OCI-LY7 (cell line): ENCODE results near the gene RHOU. TPM values are rescaled to one million over a fixed set of nuclear protein-coding genes. Genes with fewer than 3 reads are reported as not detected.

Experiments used
- BruUV-seq: library from RNA; stranded (reverse); fragments of 400-500 nt; replicated peaks from 2 replicates; lab custom pipeline; 2021; lab: Mats Ljungman, UMichigan
- CTCF ChIA-PET: fragments of 300-600 bp; sonication (Branson Sonifier 250); formaldehyde crosslinking; loops from one replicate; lab custom pipeline; 2022; ENCODE audit warnings: antibody characterized with exemption; ENCODE audit not compliant: unreplicated experiment; lab: Charles Lee
- POLR2A ChIA-PET: fragments of 300-600 bp; sonication (Branson Sonifier 250); formaldehyde crosslinking; loops from one replicate; lab custom pipeline; 2022; ENCODE audit warnings: antibody characterized with exemption; lab: Charles Lee
- DNase-seq: peaks from one replicate; pipeline ENCODE4 v3.0.0-alpha.2; 2015; ENCODE audit warnings: low spot score
- H2AFZ ChIP-seq: fragments of 200-600 bp; sonication (generic), shearing (Covaris generic); 2 replicates; pipeline ENCODE4 v1.6.1; 2014; ENCODE audit warnings: mild to moderate bottlenecking, antibody characterized with exemption, low read length, moderate library complexity
- H3K27ac ChIP-seq: fragments of 200-600 bp; sonication (generic); 2 replicates; pipeline ENCODE4 v1.5.1; 2014; ENCODE audit warnings: mixed run types, low read depth, mild to moderate bottlenecking, moderate library complexity, low read length, inconsistent platforms; ENCODE audit not compliant: poor library complexity, severe bottlenecking
- H3K36me3 ChIP-seq: fragments of 200-600 bp; sonication (generic); 2 replicates; pipeline ENCODE4 v1.6.1; 2014; ENCODE audit warnings: mild to moderate bottlenecking, antibody characterized with exemption, low read length, moderate library complexity, mixed read lengths; ENCODE audit not compliant: insufficient read depth
- H3K4me1 ChIP-seq: fragments of 200-600 bp; sonication (generic); 2 replicates; pipeline ENCODE4 v1.5.1; 2014; ENCODE audit warnings: mild to moderate bottlenecking, low read length; ENCODE audit not compliant: insufficient read depth, poor library complexity, severe bottlenecking
- H3K4me2 ChIP-seq: fragments of 200-600 bp; sonication (generic); 2 replicates; pipeline ENCODE4 v1.6.1; 2014; ENCODE audit warnings: mild to moderate bottlenecking, low read length
- H3K4me3 ChIP-seq: fragments of 200-600 bp; sonication (generic); 2 replicates; pipeline ENCODE4 v1.5.1; 2014; ENCODE audit warnings: mild to moderate bottlenecking, low read depth, low read length; ENCODE audit not compliant: poor library complexity, severe bottlenecking
- H3K79me2 ChIP-seq: fragments of 200-600 bp; sonication (generic); 2 replicates; pipeline ENCODE4 v1.6.1; 2016; ENCODE audit warnings: low read depth, mild to moderate bottlenecking, low read length, moderate library complexity, mixed read lengths; ENCODE audit not compliant: insufficient read depth
- H3K9me2 ChIP-seq: fragments of 200-600 bp; sonication (generic); 2 replicates; pipeline ENCODE4 v1.6.1; 2016; ENCODE audit warnings: mild to moderate bottlenecking, low read length, mixed read lengths; ENCODE audit not compliant: insufficient read depth
- H3K9me3 ChIP-seq: fragments of 200-600 bp; sonication (generic); 2 replicates; pipeline ENCODE4 v1.6.1; 2014; ENCODE audit warnings: mild to moderate bottlenecking, mixed run types, low read length, mixed read lengths
- H4K20me1 ChIP-seq: fragments of 200-600 bp; sonication (generic); 2 replicates; pipeline ENCODE4 v1.6.1; 2014; ENCODE audit warnings: mild to moderate bottlenecking, antibody characterized with exemption, low read length, moderate library complexity, mixed read lengths; ENCODE audit not compliant: insufficient read depth
- EZH2phosphoT487 ChIP-seq: fragments of 200-600 bp; sonication (generic); IDR thresholded peaks from 2 replicates; pipeline ENCODE4 v1.6.1; 2018; ENCODE audit warnings: low read depth, borderline replicate concordance, mild to moderate bottlenecking, mixed run types, antibody characterized with exemption, low read length, moderate library complexity, mixed read lengths
- intact Hi-C: fragments of 100-400 bp; cut with micrococcal nuclease; formaldehyde crosslinking; loops from one replicate; pipeline ENCODE4 v1.10.0; 2022; ENCODE audit not compliant: unreplicated experiment
- total RNA-seq, 2 experiments: library from RNA; depleted of rRNA in 1 of 2; stranded (reverse); fragments of >200 nt in 1 of 2; shearing (Covaris generic) in 1 of 2; gene quantifications; 2 replicates each; pipeline ENCODE4 v1.2.3, GENCODE V29; 2014 to 2022
- TF ChIP-seq, protein P1 (sequence below): fragments of 200-600 bp; sonication (generic); conservative IDR thresholded peaks from 2 replicates; pipeline ENCODE4 v1.5.1; 2014; ENCODE audit warnings: mild to moderate bottlenecking, antibody characterized with exemption, low read length, moderate library complexity, mixed read lengths

RHOU gene
- total RNA-seq, 2 experiments from 2014 or later, result not detected

DNA sequence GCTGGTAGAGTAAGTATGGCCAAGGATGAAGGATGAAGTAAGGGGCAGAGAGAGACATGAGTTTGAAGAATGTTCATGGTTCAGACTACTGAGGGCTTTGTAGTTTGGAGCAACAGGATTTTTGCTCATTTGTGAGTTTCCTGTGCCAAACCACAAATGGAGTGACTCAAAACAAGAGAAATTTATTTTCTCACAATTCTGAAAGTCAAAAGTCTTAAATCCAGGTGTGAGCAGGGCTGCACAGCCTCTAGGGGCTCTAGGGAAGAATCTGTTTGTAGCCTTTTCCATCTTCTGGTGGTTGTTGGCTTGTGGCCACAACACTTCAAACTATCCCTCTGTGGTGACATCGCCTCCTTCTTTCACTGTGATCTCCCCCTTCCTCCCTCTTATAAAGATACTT is 58.9 kb downstream of the RHOU start:
- no peak overlapping the region for H3K27ac ChIP-seq
- H3K4me2 ChIP-seq, result no peak overlapping the region
- no peak overlapping the region for H2AFZ ChIP-seq
- no peak for TF ChIP-seq EZH2phosphoT487
- no peaks in the 10 kb centered on the region for H3K9me3 ChIP-seq
- no TSS peak for BruUV-seq
- no peaks in the 10 kb centered on the region for H3K4me1 ChIP-seq
- H3K9me2 ChIP-seq, result no peaks in the 10 kb centered on the region
- no peaks in the 10 kb centered on the region for H4K20me1 ChIP-seq
- CTCF ChIA-PET, result no interaction called here
- POLR2A ChIA-PET, result no interaction called here
- intact Hi-C loops, result no loop called here
- no peaks in the 10 kb centered on the region for H3K36me3 ChIP-seq
- no peak for DNase-seq
- no peak overlapping the region for H3K4me3 ChIP-seq
- H3K79me2 ChIP-seq, result no peaks in the 10 kb centered on the region

GRCh38 chr1:228794810-228795209 is 59.5 kb downstream of the RHOU start:
- Histone ChIP-seq H3K36me3 (no peaks in the 10 kb centered on the region), H3K9me3 (no peaks in the 10 kb centered on the region), H3K4me2 (no peak overlapping the region), H3K4me1 (no peaks in the 10 kb centered on the region), H3K4me3 (no peak overlapping the region), H3K79me2 (no peaks in the 10 kb centered on the region), H4K20me1 (no peaks in the 10 kb centered on the region), H3K27ac (no peak overlapping the region), H2AFZ (no peak overlapping the region), H3K9me2 (no peaks in the 10 kb centered on the region)
- no peak for TF ChIP-seq EZH2phosphoT487
- TF ChIP-seq, protein P1, sequence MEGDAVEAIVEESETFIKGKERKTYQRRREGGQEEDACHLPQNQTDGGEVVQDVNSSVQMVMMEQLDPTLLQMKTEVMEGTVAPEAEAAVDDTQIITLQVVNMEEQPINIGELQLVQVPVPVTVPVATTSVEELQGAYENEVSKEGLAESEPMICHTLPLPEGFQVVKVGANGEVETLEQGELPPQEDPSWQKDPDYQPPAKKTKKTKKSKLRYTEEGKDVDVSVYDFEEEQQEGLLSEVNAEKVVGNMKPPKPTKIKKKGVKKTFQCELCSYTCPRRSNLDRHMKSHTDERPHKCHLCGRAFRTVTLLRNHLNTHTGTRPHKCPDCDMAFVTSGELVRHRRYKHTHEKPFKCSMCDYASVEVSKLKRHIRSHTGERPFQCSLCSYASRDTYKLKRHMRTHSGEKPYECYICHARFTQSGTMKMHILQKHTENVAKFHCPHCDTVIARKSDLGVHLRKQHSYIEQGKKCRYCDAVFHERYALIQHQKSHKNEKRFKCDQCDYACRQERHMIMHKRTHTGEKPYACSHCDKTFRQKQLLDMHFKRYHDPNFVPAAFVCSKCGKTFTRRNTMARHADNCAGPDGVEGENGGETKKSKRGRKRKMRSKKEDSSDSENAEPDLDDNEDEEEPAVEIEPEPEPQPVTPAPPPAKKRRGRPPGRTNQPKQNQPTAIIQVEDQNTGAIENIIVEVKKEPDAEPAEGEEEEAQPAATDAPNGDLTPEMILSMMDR, result no peak
- CTCF ChIA-PET, result no interaction called here
- no peak for DNase-seq
- intact Hi-C loops, result no loop called here
- POLR2A ChIA-PET, result no interaction called here
- BruUV-seq, result no TSS peak

DNA sequence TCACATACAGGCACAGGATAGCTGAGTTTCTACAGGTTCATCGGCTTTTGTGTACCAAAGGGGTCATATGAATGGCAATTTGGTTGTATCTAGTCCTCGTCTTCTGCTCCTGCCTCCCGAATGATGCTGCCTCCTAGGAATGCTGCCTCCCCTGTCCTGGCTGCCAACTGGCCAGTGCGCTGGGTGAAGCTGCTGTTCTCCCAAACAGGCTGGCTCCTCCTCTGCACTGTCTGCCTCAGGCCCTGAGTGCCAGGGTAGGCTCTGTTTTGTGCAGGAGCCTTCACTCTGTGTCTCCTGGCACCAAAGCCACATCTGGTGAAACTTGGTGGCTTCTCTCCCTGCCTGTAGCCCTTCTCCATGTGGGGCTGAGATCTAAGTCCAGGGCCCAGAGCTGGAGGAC is 60.3 kb downstream of the RHOU start:
- H2AFZ ChIP-seq, result no peak overlapping the region
- DNase-seq, result no peak
- no peaks in the 10 kb centered on the region for H3K79me2 ChIP-seq
- H3K4me3 ChIP-seq, result no peak overlapping the region
- H3K9me3 ChIP-seq, result no peaks in the 10 kb centered on the region
- BruUV-seq, result no TSS peak
- no peaks in the 10 kb centered on the region for H3K36me3 ChIP-seq
- TF ChIP-seq EZH2phosphoT487, result no peak
- TF ChIP-seq, protein P1, result no peak
- no peak overlapping the region for H3K4me2 ChIP-seq
- no peak overlapping the region for H3K27ac ChIP-seq
- intact Hi-C loops, result no loop called here
- H3K4me1 ChIP-seq, result no peaks in the 10 kb centered on the region
- ChIA-PET POLR2A (no interaction called here), CTCF (no interaction called here)
- H4K20me1 ChIP-seq, result no peaks in the 10 kb centered on the region
- H3K9me2 ChIP-seq, result no peaks in the 10 kb centered on the region

Other genes starting within 250 kb of the RHOU start
- gene RNF187, start 248.1 kb upstream of the RHOU start, total RNA-seq (2014; rRNA removed; shearing (Covaris generic)), result 257 and 351 TPM in 2 replicates
- 478 and 484 TPM in 2 replicates for gene RNF187, start 248.1 kb upstream of the RHOU start, total RNA-seq (2022)